ENCODE results near the gene NFXL1.
A peak's percentile ranks its signal among the peaks of the same experiment; 100 is the strongest.

The NFXL1 gene

DNA sequence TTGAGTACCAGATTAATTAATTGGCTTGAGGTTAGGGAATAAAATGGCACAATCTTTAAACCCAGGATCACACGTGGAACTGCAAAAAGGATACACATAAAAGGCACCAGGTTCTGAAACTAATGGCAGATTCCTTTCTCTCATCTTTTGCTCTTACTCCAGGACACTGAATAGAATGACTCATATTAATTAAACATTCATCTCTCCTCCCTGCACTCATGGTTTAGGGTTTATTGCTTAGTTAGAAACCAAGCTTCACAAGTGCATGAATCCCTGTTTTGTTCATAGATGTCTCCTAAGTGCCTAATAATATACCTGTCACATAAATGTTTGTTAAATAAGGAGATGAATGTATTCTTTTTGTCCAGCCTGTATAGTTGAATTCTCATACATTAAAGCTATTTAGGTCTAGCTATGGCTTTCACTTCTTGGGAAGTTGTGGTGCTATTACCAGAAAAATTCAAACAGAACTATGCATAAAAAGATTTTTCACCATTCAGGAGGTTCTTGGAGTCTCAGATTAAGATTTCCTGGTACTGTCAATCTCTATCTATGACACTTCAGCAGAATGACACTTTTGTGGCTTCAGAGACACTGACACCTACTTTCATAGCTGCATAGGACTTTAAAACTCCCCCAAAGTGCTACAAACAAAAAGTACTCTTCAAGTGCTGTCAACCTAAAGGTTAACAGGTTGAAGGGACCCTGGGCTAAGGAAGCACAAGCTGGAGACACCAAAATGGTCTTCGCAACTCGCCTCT lies 83.9 kb downstream of the NFXL1 start:
- DNase-seq, result no peak

DNA sequence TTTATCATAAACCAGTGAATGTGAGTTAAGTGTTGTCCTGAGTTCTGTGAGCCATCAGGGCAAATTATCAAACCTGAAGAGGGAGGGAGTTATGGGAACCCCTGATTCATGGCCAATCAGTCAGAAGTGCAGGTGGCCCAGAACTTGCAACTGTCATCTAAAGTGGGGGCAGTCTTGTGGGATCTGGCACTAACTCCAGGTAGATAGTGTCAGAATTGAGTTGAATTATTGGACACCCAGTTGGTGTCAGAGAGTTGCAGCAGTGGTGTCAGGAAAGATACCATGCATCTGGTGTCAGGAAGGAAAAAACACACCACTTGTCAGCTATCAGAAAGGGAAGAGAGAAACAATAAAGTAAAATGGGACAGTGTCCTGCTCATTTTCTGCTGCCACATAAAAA lies 84.9 kb downstream of the NFXL1 start:
- DNase-seq, result no peak

DNA sequence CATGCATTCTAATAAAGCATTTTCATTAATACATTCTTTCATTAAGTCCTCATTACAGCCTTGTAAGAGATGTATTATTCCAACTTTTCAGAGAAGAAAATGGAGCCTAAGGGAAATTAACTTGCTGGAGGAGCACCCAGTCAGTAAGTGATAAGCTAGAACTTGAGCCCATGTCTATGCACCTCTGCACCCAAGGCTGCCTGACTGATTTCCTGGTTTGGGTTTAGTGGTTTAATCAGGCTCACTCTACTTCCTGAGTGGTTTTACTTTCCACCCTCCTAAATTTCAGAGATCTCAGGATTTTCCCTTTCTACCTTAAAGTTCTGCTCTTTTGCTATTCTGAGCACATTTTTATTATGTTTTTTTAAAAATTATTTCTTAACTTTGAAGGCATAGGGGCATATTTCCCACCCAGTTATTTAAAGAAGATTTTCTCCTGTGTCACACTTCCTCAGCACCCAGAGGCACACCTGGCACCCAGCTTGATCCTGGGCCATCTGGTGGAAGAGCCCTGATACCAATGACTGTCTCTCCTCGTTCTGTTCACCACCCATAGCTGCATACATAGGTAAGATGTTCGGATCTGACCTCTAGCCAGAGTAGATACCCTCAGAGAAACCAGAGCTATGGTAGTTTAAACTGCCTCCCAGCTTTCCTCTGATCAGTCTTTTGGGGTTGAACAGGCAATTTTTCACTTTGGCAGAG lies 86.9 kb downstream of the NFXL1 start:
- DNase-seq, result peak; percentile 10

DNA sequence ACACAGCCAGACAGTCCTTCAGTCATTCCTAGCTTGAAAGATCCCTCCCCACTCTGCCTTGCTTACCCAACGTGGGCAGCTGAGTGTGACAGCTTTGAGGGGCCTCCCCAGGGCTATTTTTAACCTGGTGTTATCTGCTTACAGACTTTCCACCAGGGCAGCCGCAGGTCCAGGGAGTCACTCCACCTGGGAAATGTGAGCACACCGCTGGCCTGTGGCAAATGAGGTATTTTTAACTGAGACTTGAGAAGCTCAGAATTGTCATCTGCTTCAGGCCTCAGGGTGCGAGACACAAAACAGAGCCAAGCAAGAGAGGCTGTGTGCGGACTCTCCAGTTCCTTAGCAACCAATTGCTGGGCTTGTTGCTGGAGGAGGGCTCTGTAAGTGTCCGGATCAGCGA lies 89.5 kb downstream of the NFXL1 start:
- no peak for DNase-seq

DNA sequence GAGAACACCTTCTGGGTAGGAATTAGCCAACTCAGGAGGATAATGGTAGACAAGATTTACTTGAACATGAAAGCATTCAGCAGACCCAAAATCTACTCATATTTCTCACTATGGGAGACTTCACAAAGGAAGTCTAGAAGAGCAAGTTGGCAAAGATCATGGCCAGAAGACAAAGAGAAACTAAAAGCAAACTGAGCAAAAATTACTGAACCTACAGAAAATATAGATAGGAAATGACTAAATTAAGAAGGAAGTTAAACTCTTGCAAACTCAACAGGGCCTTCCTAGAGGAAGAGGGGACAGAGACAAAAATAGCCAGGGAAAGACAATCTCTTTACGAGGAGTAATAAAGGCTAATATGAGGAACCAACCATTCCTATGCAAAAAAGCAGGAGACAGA lies 95.2 kb downstream of the NFXL1 start:
- DNase-seq, result no peak

DNA sequence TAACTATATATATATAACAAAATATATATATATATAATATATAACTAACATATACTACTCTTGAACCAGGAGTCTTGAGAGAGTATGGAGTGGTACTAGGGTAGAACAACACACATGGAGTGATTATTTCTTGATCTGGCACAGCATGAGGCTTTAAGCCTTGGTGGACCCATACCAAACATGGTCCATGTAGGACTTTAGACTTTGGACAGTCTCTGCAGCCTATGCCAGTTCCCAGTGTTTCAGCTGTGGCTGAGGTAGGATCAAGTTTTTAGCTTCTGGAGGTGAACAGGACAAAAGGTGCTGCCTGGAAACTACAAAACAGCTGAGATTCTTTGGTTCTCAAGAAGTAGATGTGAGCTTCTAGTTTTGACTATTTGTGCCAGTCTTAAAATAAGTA lies 97.1 kb downstream of the NFXL1 start:
- no peak for DNase-seq

DNA sequence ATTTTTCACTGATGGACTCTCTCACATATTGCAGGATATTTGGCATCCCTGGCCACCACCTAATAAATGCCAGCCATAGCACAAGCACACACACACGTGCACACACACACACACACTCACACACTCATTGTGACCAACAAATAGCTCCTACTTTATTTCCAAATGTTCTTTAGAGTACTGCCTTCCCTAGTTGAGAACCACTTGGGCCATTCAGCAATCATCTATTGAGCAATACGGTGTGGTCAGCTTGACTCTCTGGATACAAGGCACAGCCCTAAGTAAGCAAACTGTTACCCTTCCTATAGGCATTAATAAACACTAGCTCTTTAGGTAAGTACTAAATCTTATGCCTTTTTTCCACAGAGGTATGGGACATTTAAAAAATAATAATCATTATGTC lies 97.6 kb downstream of the NFXL1 start:
- DNase-seq, result no peak

DNA sequence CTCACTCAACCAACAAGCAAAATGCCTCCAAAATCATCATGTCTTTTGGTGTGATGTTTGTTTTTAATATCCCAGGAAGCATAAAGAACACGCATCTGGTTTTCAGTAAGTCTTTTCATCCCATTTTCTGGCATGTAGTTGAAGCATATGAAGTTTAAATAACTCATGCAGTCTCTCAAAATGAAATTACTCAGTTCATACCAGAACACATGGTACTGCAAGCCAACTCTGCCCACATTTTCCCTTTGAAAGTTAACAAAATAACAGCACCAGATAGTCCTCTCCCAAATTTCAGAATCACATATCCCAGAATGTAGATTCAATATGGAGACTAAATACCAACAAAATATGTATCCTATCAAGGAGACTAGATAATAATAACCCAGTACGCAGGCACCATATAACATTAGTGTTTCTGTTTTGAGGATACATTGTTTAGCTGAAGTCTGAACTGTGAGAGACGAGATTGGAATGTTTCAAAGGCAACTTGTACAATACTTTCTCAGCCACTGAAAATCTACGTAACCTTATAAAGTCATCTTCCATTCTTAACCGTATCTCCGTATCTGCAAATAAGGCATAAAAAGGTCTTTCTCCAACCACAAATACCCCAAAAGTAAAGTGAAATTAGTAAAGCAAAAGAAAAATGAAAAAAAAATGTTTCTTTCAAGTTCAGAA lies 99.6 kb downstream of the NFXL1 start:
- no peak for DNase-seq

DNA sequence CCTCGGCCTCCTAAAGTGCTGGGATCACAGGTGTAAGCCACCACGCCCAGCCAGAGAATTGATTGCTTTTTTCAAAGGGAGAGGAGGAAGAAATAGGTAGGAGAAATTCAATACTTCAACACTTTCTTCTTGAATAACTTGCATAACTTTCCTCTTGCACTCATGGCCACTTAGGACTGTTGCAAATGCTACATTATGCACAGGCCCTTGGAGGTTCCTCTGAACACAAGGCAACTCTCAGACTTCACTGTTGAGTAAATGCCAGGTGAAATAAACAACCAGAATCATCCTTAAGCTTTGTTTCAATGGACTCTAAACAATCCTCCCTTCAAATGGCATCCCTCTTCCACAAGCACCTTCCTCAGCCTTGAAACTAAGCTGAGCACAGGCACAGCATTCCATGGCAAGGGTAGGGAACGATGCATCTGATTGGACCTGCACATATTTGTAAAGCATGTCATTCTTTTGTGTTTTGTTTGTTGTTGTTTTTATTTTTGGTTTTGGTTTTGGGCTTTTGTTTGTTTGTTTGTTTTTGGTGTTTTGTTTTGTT lies 104.7 kb downstream of the NFXL1 start:
- DNase-seq, result no peak

DNA sequence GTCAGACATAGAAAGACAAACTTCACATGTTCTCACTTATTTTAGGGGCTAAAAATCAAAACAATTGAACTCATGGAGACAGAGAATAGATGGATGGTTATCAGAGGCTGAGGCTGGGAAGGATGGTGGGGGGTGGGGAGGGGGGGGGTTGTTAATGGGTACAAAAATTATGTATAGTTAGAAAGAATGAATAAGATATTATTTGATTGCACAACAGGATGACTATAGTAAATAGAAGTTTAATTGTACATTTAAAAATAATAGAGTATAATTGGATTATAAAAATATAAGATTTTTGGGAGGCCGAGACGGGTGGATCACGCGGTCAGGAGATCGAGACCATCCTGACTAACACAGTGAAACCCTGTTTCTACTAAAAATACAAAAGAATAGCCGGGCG lies 109.8 kb downstream of the NFXL1 start:
- no peak for DNase-seq

DNA sequence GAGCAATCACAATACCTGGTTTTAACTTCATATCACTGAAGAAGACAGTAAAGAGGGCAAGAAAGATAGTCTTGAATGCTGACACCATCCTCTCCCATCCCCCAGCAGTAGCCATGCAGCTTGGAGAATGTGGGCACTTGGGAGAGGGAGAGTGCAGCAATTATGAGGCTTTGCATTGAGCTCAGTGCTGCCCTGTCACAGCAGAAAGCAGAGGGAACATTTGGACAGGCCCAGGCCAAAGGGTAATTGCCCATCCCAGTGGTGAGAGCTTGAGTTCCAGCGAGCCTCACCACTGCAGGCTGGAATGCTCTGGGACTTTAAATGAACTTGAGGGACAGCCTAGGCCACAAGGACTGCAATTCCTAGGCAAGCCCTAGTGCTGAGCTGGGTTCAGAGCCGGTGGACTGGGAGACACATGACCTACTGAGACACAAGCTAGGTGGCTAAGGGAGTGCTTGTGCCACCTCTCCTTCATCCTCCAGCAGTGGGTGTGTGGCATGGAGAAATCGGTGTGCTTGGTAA lies 112.8 kb downstream of the NFXL1 start:
- no peak for DNase-seq

DNA sequence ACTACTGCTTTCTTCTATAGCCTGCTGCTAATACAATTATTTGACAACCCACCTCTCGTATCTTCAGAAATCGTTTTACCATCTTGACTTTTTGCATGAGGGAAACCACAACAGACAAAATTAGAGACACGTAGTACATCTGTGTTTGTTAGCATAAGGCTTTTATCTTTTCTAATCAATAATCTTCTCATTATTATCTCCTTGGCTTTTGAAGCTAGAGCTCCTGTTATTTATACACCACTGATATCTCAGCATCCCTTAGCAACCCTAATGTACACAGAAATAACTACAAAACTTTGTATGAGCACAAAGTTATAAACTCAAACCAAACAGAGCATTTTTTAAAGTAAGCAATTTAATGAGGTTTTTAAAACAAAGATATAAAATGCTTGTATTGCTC lies 116.2 kb downstream of the NFXL1 start:
- no peak for DNase-seq
